HG02588 (cell line): ENCODE measurements around the gene NRIP1.

ENCODE experiments used
- ATAC-seq: cut with Tn5 transposase; IDR thresholded peaks from one replicate; pipeline ENCODE4 v1.9.1; 2021; ENCODE audit warnings: mild to moderate bottlenecking, moderate library complexity; ENCODE audit not compliant: unreplicated experiment

The NRIP1 gene

DNA sequence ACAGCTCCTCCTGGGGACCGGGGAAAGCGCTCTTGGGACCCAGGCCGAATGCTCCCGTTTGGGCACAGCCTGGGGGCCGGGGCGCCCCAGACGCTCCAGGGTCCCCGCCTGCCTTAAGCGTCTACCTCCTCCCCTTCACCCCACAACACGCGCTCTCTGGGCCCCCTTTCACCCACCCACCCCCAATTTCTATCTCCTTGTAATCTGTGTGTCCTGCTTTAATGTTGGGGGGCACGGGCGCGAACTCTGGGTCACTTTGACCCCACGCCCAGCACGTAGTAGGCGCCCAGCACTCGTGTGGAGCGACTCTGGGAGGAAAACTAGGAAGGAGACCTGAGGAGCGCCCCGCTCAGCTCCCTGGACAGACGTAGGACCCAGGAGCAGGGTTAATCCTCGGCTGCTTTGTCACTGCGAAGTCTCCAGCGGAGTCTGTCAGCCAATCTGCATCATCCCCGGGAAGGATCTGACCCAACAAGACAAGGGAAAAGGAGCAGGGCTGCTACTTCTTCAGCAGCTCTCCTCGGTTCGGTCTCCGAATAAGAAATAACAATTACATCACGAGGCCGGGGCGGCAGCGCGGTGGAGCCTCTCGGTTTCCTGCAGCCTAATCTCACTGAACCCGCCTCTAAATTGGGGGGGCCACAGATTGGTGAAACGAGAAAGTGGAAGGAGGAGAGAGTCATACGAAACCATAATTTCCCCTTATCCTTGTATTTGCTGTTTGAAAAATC, 757 bp upstream of the NRIP1 start:
- ATAC-seq = no peak

DNA sequence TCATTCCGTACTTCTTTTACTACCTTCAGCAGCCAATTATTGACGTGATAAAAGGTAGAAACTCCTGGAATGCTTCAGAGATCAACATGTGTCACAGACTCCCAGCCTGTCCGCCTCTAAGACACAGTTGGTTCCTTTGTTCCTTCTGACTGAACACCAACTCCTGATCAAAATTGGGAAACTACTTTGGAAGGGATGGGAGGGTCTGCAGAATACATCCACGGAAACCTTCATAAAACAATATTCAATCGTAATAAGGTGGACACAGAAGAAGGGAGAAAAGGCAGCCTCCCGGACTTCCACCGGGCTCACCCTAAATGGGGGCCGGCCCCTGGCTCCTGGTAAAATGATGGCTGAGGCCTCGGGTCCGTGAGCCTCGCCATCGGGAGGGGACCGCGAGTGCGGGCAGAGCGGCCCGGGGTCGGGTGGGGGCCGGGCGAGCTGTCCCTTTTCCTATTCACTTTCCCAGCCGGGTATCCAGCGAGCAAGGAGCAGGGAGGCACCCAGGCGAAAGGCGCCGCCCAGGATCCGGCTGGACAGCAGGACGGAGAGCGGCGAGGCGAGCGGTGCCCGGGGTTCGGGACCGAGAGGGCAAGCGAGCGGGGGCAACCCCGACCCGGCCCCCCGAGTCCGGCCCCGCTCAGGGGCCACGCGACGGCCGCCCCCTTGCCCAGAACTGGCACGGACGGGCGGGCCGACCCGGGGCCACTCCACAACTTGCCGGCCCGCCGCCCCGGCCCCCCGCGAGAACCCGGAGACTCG, 805 bp downstream of the NRIP1 start:
- ATAC-seq = peak; percentile 6

DNA sequence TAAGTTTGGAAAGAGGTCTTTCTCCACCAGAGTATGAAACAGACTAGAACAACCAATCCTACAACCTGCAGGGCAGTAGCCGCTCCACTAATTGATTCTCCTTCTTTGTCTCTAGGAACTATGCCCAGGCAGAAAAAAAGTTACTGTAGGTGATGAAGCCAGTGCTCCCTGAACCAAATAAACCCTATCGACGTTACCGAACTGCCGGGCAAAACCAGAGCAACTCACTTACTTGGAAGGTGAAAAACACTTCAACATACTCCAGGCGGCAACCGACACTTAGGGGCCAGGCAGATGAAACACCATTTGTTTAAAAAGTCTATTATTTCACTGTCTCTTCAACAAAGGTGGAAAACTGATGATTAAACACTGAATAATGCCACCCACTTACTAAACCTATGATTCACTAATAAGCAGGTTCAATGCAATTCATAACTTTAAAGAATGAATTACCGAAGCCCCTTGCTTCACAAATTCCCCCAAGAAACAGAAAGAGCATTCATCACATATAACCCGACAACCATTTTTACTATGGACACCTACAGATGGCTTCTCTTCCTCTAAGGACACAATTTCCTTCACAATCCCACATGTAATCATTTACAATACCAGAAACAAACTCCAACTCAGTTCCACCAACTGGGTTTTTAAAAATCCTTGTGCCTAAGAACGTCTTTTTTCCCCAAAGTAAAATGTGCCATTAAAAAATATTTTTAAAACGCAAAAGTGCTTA, 1.6 kb downstream of the NRIP1 start:
- no peak for ATAC-seq

DNA sequence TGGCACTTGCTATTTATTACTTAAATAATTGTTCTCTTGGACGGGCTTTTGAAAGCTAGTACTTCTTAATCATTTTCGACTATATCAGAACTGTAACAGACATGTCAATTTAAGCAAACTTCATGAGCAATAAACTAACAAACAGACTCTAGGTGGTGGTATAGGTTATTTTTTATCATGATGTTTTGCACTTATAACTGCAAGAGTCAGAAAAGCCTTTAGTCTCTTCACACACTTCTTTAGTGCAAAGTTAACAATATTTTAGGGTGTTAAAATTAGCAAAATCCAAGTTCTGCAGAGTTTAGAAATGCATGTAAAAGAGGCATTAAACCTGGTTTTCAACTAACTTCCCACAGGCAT, 2.2 kb downstream of the NRIP1 start:
- no peak for ATAC-seq

DNA sequence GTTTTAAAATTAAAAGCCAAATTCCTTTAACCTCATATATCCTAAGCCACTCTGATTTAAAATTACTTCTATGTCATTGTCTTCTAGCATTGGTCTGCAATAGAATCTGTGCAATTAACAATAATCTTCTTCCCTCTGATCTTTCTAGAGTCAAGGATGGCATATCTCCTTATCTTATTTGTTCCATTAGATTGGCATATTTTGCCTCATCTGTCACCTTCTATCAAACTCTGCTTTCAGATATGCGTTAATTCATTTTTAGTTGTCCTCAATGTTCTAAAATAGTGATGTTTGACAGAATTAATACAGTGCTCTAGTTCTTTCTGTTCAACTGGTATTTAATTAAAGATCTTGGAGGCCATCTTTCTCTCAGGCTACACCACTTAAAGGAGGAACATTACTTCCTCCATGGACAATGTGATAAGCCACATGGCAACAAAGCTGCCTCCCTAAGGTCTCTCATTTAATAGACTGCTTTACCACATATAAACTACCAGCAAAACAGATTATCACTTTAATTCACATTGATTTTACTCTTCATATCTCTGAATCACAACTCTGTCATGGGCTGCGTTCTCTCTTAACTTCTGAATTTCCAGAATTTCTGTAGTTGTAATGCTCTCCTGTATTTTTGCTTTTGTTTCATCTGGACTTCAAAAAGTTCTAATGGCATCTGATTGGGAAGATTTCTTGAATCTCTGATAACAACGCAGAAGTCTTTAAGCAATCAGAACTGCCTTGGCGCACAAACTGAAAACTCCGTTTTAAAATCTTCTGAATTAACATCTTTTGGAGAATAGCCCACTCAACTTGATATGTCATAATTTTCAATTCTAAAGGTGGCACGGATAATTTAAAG, 2.8 kb downstream of the NRIP1 start:
- ATAC-seq = no peak

DNA sequence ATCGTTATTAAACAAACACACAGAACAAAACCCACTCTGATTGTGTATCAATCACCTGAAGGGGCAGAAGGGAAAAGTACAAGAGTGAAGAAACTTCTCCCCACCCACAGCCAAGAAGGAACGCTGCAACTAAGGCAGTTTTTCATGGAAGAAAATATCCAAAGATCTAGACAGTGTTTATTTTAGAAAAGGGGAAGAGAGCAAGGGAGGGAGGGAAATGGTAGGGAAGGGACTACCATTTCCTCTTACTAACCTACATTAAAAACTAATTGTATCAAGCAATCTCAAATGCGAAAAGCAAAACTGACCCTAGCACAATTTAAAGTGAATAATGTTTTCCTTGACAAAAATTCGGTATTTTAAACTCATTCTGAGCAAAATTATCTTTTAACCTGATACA, 3.5 kb downstream of the NRIP1 start:
- no peak for ATAC-seq

DNA sequence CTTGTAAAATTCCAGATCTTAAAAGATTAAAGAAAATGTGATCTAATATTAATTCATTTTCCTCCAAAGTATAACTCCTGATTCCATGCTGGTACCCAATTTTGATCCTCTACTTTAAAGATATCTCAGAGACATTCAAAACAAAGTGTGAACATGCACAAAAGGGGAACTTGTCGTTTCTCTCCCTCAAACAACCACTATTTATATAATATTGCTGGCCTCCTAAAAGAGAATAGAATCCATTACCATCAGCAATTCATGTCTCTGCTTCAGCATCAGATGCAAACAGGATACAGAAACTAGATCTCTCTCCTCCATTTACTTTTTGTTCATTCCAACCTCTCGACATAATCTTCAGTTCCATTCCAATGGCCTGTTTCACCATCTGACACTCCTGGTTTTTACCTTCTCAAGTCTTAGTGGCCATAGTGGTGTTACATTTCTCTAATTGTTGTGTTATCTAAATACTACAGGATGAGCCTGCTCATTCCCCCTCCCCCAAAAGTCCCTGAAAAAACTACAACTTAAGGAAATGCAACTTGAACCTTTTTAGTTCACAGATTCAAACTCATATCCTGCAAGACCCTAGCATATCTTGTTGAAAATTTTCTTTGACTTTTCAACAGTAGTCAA, 4.1 kb downstream of the NRIP1 start:
- no peak for ATAC-seq

DNA sequence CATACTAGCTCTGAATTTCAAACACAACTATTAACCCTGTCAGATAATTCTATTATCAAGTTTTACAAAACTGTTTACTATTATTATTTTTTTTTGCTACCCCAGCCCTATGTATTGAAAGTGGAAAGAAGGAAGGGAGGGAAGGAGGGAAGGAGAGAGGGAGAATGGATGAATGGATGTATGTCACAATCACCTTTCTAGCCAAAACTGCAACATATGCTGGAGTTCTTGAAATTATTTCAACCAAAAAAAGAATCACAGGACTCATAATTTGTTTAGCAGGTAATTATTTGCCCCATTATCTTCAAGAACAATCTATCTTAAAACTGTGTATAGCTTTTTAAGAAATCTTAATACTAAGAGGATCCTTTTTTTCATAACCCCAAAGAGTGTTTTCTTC, 5.4 kb downstream of the NRIP1 start:
- no peak for ATAC-seq

DNA sequence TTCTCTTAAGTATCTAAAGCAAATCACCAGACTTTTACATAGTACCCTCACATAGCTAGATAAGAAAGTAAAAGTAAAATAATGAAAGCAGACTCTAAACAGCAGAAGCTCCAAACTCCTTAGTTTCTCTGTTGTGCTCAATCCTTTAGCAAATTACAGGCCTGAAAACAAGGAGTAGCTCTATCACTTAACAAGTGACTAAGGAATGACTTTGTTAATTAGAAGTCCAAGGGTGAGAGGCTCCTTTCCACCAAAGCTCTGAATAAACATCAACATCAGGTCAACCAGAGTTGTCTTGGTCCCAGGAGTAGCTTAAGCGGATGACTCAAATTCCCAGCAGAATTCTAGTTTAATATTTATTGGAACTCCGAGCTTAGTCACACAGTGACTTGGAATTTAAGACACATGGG, 5.9 kb downstream of the NRIP1 start:
- no peak for ATAC-seq

DNA sequence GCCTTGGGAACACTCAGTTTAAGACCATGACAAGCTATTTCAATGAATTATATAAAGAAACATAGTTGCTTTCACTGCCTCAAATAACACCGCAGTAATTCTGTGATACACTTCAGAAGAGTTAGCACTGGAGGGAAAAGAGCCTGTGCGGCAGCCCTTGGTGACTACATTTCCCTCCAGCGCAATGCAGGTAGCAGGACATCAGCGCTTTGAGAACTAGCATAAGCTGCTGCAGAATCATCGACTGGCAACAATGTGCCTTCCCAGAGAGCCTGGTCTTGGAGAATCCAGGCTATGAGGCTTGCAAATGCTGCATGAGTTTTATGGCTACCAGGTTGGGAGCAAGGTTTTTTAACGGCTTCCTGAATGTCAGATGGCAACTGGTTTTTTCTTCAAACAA, 7.5 kb downstream of the NRIP1 start:
- no peak for ATAC-seq

DNA sequence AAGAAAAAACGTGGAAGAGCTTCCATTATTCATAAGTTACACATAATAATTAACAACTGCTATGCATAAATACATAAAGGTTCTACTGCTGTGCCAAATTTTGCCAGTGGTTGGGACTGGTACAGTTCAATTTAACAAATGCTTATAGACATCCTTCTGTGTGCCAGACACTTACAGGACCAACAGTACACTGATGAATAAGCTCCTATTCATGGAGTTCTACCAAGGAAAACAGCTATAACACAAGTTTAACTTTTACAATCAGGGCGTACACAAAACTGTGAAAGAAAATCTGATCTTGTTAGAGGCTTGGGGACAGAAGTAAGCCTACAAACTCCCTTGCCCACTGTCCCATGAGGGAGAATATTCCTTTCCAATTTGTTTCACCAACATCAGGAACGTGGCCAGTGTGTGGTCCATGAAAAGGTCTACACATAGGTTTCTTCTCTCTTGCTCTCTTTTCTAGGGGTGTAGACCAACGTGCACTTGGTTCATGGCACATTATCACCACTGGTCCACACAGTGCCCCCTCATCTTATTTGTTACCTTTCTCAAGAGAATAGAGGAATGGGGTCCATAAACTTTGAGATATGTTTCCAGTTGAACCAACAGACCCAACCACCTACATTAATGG, 10.1 kb downstream of the NRIP1 start:
- no peak for ATAC-seq

DNA sequence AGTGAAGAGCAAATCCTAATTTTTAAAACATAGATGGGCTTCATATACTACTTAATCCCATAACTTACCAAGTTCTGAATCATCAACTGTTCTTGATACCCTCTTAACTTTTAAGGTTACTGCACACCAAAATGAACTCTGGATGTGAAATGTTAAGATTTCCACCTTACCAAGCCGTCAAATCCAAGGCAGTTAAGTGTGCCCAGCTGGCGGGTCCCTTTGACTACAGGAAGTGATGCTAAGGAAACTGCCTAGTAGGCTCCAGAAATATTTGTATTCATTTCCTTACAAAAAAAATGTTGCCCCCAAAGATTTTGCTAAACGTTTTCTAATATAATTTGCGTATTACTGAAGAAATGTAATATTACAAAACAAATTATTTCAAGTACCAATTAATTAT, 10.7 kb downstream of the NRIP1 start:
- no peak for ATAC-seq

DNA sequence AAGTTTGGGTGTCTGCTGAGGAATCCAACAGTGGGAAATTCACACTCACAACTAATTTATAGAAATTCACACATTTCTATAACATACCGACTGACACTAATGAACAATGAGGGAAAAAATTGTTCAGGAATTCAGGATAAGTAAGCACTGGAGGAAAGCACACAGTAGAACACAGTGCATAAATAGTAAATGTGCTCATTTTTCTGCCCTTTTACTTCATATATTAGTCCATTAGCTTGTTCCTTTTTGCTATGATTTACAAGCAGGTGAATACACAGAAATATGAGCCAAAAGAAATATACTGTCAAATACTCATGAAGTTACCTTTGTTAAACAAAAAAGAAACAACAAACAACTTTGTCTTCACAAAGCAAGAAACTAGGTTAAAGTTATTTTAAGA, 11.3 kb downstream of the NRIP1 start:
- no peak for ATAC-seq

DNA sequence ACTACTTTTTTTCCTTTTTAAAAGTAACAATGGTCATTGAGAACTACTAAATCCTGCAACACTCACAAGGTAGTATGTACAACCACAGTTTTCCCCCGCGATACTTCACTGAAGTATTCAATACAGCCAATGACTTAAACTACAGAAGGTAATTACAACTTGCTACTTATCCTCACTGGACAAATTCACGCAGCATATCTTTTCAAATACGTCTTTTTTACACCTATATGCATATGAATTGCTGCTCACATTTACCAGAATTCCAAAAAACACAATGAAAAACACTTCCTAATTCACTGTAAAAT, 12.4 kb downstream of the NRIP1 start:
- ATAC-seq = no peak

DNA sequence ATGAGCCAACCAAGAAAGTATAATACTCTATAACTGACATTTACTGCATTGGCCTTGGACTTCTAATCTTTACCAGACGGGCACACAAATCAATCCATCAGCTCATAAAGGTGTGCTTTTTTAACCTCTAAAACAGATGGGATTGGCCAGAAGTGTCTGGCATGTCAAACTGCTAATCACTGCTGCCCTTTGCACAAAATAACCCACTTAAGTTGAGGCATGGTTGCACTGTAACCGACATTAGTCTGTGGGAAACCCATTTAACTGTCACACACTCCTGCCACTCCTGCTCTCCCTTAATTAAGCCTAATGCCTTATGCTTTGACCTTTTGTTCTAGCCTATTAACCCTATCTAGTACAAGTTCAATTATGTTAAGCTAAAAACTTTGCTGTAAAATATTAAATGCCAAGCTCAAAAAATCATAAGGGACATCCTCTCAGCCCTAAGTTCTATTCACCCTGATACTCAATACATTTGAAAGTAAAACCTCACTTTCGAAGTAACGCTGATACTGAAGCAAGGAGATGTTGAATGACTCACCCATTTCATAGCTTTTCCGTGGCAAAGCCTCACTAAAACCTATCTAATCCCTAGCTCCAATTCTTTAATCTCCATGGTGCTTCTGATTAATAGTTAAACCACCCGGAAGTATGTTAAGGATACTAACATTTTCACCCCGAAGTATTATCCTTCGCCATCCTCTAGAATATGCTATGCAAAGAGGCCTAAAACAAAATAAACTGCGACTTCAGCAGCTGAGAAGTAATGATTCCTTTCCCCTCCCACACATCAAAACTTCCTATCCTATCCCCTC, 12.9 kb downstream of the NRIP1 start:
- peak; percentile 77 for ATAC-seq

DNA sequence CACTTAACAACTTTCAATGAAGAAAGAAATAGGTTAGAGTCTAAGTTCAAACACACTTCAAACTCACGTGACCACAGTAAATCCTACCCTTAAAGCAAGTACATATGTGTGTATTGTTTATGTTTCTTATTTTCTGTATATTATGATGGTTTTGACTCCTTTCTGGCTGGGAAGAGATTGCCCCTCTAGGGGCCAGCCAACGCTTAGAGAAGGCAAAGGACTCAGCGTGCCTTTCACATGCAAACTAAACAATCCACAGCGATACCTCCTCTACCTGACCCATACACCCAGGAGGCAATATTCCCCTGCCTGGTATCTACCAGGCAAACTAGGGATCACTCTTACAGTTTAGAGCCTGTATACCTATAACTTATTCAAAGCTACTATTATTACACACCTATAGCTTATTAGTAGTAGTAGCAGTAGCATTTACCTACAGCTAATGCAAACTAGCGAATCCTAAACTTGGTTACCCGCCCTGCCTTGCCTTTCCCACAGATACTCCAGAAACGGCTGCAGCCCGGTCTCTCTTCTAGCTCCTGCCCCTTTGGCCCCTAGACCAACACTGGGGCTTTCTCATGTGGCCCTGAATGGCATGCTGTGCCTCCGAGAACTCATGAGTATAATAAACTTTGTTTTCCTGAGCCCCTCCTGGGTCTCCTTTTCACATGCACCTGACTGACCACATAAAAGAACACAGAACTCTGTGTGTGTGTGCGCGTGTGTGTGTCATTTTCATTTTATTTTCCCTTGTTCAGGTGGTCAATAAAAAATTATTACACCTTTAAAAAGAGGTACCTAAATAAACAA, 14.0 kb downstream of the NRIP1 start:
- ATAC-seq = no peak

DNA sequence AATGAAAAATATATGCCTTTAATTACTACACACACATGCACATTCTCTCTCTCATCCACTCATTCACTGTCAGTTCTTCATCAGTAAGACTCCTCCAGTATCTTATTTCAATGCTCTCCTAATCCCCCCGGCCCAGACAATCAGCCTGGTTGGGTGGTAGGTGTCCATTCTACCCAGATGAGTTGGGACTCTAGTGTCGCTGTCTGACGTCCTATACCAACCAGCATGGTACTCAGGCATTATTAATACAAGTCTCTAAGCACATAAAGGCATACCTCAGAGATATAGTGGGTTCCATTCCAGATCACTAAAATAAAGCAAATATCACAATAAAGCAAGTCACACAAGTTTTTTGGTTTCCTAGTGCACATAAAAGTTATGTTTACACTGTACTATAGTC, 19.8 kb downstream of the NRIP1 start:
- ATAC-seq = no peak

DNA sequence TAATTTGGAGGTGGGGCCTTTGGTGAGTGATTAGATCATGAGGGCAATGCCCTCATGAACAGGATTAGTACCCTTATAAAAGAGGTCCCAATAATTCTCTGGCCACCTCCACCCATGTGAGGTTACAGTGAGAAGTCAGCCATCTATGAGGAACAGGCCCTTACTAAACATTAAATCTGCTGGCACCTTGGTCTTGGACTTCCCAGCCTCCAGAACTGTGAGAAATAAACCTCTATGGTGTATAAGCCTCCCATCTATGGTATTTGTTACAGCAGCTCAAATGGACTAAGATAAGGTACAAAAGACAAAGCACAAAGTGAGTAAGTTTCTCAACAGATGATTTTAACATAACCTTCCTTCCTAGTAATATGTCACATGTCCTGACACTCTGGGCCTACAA, 22.3 kb downstream of the NRIP1 start:
- ATAC-seq = no peak
